Activated naive CD4-positive, alpha-beta T cell treated with anti-CD3 and anti-CD28 coated beads, Interleukin-2, amount 50 U/mL, for 24 hours (primary cell): ENCODE results near the gene TMEM134.
"Not testable (repeated sequence)": the region's sequence is repeated elsewhere in the genome, so short reads cannot be mapped to it uniquely, and the experiment has no call there.

ENCODE experiments used
- H3K27ac Mint-ChIP-seq: one replicate; pipeline ENCODE4 v1.8.0; 2021; ENCODE audit warnings: mild to moderate bottlenecking, mixed read lengths
- H3K27me3 Mint-ChIP-seq: one replicate; pipeline ENCODE4 v1.8.0; 2021; ENCODE audit warnings: mixed read lengths
- H3K36me3 Mint-ChIP-seq: one replicate; pipeline ENCODE4 v1.8.0; 2021; ENCODE audit warnings: mixed read lengths
- H3K4me1 Mint-ChIP-seq: one replicate; pipeline ENCODE4 v1.8.0; 2021; ENCODE audit warnings: mixed read lengths
- H3K4me3 Mint-ChIP-seq: one replicate; pipeline ENCODE4 v1.8.0; 2021; ENCODE audit warnings: mild to moderate bottlenecking, mixed read lengths
- H3K9me3 Mint-ChIP-seq: one replicate; pipeline ENCODE4 v1.8.0; 2021; ENCODE audit warnings: mixed read lengths

TMEM134 gene

GRCh38 chr11:67477344-67478050 lies 8.4 kb upstream of the TMEM134 start:
- not testable (repeated sequence) for H3K4me3 Mint-ChIP-seq, H3K27ac Mint-ChIP-seq, H3K27me3 Mint-ChIP-seq, H3K36me3 Mint-ChIP-seq, H3K9me3 Mint-ChIP-seq, H3K4me1 Mint-ChIP-seq

GRCh38 chr11:67476692-67477091 lies 7.6 kb upstream of the TMEM134 start:
- H3K27ac Mint-ChIP-seq, H3K27me3 Mint-ChIP-seq, H3K36me3 Mint-ChIP-seq, H3K9me3 Mint-ChIP-seq, H3K4me3 Mint-ChIP-seq, H3K4me1 Mint-ChIP-seq: not testable (repeated sequence)

GRCh38 chr11:67472882-67473281 lies 3.8 kb upstream of the TMEM134 start:
- Mint-ChIP-seq H3K4me3 (no peak overlapping the region), H3K27ac (no peak overlapping the region), H3K27me3 (no peaks in the 10 kb centered on the region), H3K9me3 (no peaks in the 10 kb centered on the region), H3K36me3 (no peaks in the 10 kb centered on the region), H3K4me1 (peaks cover 10% of the 10 kb centered on the region)

GRCh38 chr11:67470337-67471002 lies 1.4 kb upstream of the TMEM134 start:
- Mint-ChIP-seq H3K9me3 (no peaks in the 10 kb centered on the region), H3K36me3 (no peaks in the 10 kb centered on the region), H3K27ac (no peak overlapping the region), H3K4me1 (peaks cover 25% of the 10 kb centered on the region), H3K4me3 (no peak overlapping the region), H3K27me3 (no peaks in the 10 kb centered on the region)

GRCh38 chr11:67469508-67469811 lies 409 bp upstream of the TMEM134 start:
- H3K9me3 Mint-ChIP-seq: no peaks in the 10 kb centered on the region
- H3K4me3 Mint-ChIP-seq: peak overlapping the region; percentile 80
- H3K27ac Mint-ChIP-seq: no peak overlapping the region
- H3K27me3 Mint-ChIP-seq: no peaks in the 10 kb centered on the region
- H3K4me1 Mint-ChIP-seq: peaks cover 30% of the 10 kb centered on the region
- no peaks in the 10 kb centered on the region for H3K36me3 Mint-ChIP-seq

- H3K4me1 Mint-ChIP-seq: peaks cover 30% of the 10 kb centered on the region
Observed at GRCh38 chr11:67468456-67468758, 644 bp downstream of the TMEM134 start.

GRCh38 chr11:67468056-67468455 lies 995 bp downstream of the TMEM134 start:
- Mint-ChIP-seq H3K4me3 (peak overlapping the region; percentile 92), H3K27me3 (no peaks in the 10 kb centered on the region)

More at GRCh38 chr11:67468456-67468758, 644 bp downstream of the TMEM134 start:
- H3K27me3 Mint-ChIP-seq: no peaks in the 10 kb centered on the region
- H3K27ac Mint-ChIP-seq: peak overlapping the region; percentile 92
- H3K9me3 Mint-ChIP-seq: no peaks in the 10 kb centered on the region
- peak overlapping the region; percentile 92 for H3K4me3 Mint-ChIP-seq
- H3K36me3 Mint-ChIP-seq: no peaks in the 10 kb centered on the region

GRCh38 chr11:67466962-67467771 lies 1.9 kb downstream of the TMEM134 start:
- H3K4me1 Mint-ChIP-seq: peaks cover 30% of the 10 kb centered on the region
- H3K27ac Mint-ChIP-seq: peak overlapping the region; percentile 74
- peak overlapping the region; percentile 92 for H3K4me3 Mint-ChIP-seq
- no peaks in the 10 kb centered on the region for H3K36me3 Mint-ChIP-seq
- H3K27me3 Mint-ChIP-seq: no peaks in the 10 kb centered on the region
- H3K9me3 Mint-ChIP-seq: no peaks in the 10 kb centered on the region

More at GRCh38 chr11:67468056-67468455, 995 bp downstream of the TMEM134 start:
- Mint-ChIP-seq H3K9me3 (no peaks in the 10 kb centered on the region), H3K27ac (peak overlapping the region; percentile 92), H3K4me1 (peaks cover 30% of the 10 kb centered on the region), H3K36me3 (no peaks in the 10 kb centered on the region)

GRCh38 chr11:67466367-67466766 lies 2.7 kb downstream of the TMEM134 start:
- Mint-ChIP-seq H3K27me3 (no peaks in the 10 kb centered on the region), H3K4me3 (no peak overlapping the region), H3K36me3 (no peaks in the 10 kb centered on the region), H3K4me1 (peaks cover 28% of the 10 kb centered on the region), H3K27ac (no peak overlapping the region), H3K9me3 (no peaks in the 10 kb centered on the region)

GRCh38 chr11:67465530-67465929 lies 3.5 kb downstream of the TMEM134 start:
- peak overlapping the region; percentile 90 for H3K27ac Mint-ChIP-seq
- H3K36me3 Mint-ChIP-seq: not testable (repeated sequence)
- peaks cover 27% of the 10 kb centered on the region for H3K4me1 Mint-ChIP-seq

GRCh38 chr11:67465189-67465510 lies 3.9 kb downstream of the TMEM134 start:
- peaks cover 27% of the 10 kb centered on the region for H3K4me1 Mint-ChIP-seq
- no peaks in the 10 kb centered on the region for H3K27me3 Mint-ChIP-seq
- H3K9me3 Mint-ChIP-seq: no peaks in the 10 kb centered on the region
- H3K27ac Mint-ChIP-seq: peak overlapping the region; percentile 90
- H3K36me3 Mint-ChIP-seq: no peaks in the 10 kb centered on the region
- peak overlapping the region; percentile 84 for H3K4me3 Mint-ChIP-seq

More at GRCh38 chr11:67465530-67465929, 3.5 kb downstream of the TMEM134 start:
- H3K27me3 Mint-ChIP-seq, H3K9me3 Mint-ChIP-seq: not testable (repeated sequence)
- peak overlapping the region; percentile 84 for H3K4me3 Mint-ChIP-seq

GRCh38 chr11:67464411-67465188 lies 4.5 kb downstream of the TMEM134 start:
- peaks cover 31% of the 10 kb centered on the region for H3K4me1 Mint-ChIP-seq
- no peaks in the 10 kb centered on the region for H3K9me3 Mint-ChIP-seq

GRCh38 chr11:67463680-67464410 lies 5.2 kb downstream of the TMEM134 start:
- peak overlapping the region; percentile 84 for H3K4me3 Mint-ChIP-seq
- H3K27ac Mint-ChIP-seq: peak overlapping the region; percentile 83
- H3K4me1 Mint-ChIP-seq: peaks cover 31% of the 10 kb centered on the region

More at GRCh38 chr11:67464411-67465188, 4.5 kb downstream of the TMEM134 start:
- no peaks in the 10 kb centered on the region for H3K36me3 Mint-ChIP-seq
- H3K27ac Mint-ChIP-seq: peak overlapping the region; percentile 90
- no peaks in the 10 kb centered on the region for H3K27me3 Mint-ChIP-seq
- peak overlapping the region; percentile 84 for H3K4me3 Mint-ChIP-seq

GRCh38 chr11:67463186-67463585 lies 5.9 kb downstream of the TMEM134 start:
- Mint-ChIP-seq H3K9me3 (no peaks in the 10 kb centered on the region), H3K27ac (peak overlapping the region; percentile 30), H3K36me3 (no peaks in the 10 kb centered on the region), H3K4me1 (peaks cover 27% of the 10 kb centered on the region), H3K4me3 (no peak overlapping the region), H3K27me3 (no peaks in the 10 kb centered on the region)

More at GRCh38 chr11:67463680-67464410, 5.2 kb downstream of the TMEM134 start:
- H3K27me3 Mint-ChIP-seq: no peaks in the 10 kb centered on the region
- H3K9me3 Mint-ChIP-seq: no peaks in the 10 kb centered on the region
- no peaks in the 10 kb centered on the region for H3K36me3 Mint-ChIP-seq

GRCh38 chr11:67458266-67458665 lies 10.8 kb downstream of the TMEM134 start:
- Mint-ChIP-seq H3K4me1 (peaks cover 4% of the 10 kb centered on the region), H3K9me3 (no peaks in the 10 kb centered on the region), H3K27me3 (no peaks in the 10 kb centered on the region), H3K27ac (no peak overlapping the region), H3K4me3 (no peak overlapping the region), H3K36me3 (no peaks in the 10 kb centered on the region)
